Coronary artery (tissue), 2 donors: ENCODE results near the gene MAPKAPK2.

ENCODE experiments used
- DNase-seq: peaks from one replicate; pipeline ENCODE4 v3.0.0-alpha.2; 2017; ENCODE audit warnings: low spot score
- H3K27ac ChIP-seq, 2 donors: fragments of 200-600 bp; sonication (generic); one replicate each; pipeline ENCODE4 v1.5.1; 2016 to 2019
- H3K4me3 ChIP-seq: fragments of 200-600 bp; sonication (generic); 2 replicates; pipeline ENCODE4 v1.5.1; 2016; ENCODE audit warnings: mild to moderate bottlenecking, moderate library complexity
- TF ChIP-seq, protein P1 (sequence below): fragments of 200-600 bp; sonication (generic); IDR thresholded peaks from one replicate; pipeline ENCODE4 v1.5.1; 2019; ENCODE audit warnings: antibody characterized with exemption

Gene MAPKAPK2

GRCh38 chr1:206666954-206667665 is 17.6 kb upstream of the MAPKAPK2 start:
- TF ChIP-seq, protein P1, sequence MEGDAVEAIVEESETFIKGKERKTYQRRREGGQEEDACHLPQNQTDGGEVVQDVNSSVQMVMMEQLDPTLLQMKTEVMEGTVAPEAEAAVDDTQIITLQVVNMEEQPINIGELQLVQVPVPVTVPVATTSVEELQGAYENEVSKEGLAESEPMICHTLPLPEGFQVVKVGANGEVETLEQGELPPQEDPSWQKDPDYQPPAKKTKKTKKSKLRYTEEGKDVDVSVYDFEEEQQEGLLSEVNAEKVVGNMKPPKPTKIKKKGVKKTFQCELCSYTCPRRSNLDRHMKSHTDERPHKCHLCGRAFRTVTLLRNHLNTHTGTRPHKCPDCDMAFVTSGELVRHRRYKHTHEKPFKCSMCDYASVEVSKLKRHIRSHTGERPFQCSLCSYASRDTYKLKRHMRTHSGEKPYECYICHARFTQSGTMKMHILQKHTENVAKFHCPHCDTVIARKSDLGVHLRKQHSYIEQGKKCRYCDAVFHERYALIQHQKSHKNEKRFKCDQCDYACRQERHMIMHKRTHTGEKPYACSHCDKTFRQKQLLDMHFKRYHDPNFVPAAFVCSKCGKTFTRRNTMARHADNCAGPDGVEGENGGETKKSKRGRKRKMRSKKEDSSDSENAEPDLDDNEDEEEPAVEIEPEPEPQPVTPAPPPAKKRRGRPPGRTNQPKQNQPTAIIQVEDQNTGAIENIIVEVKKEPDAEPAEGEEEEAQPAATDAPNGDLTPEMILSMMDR: no peak
- no peak for DNase-seq
- no peak overlapping the region for H3K27ac ChIP-seq
- H3K4me3 ChIP-seq: no peak overlapping the region

GRCh38 chr1:206668351-206668750 is 16.4 kb upstream of the MAPKAPK2 start:
- no peak overlapping the region for H3K4me3 ChIP-seq
- DNase-seq: no peak
- H3K27ac ChIP-seq: no peak overlapping the region
- TF ChIP-seq, protein P1: no peak

GRCh38 chr1:206668874-206669410 is 15.8 kb upstream of the MAPKAPK2 start:
- TF ChIP-seq, protein P1: no peak
- no peak overlapping the region for H3K4me3 ChIP-seq
- H3K27ac ChIP-seq: no peak overlapping the region
- no peak for DNase-seq

GRCh38 chr1:206672011-206672688 is 12.6 kb upstream of the MAPKAPK2 start:
- TF ChIP-seq, protein P1: no peak
- no peak for DNase-seq
- Histone ChIP-seq H3K4me3 (no peak overlapping the region), H3K27ac (peak overlapping the region; percentile 55 to 78)

GRCh38 chr1:206672844-206673758 is 11.6 kb upstream of the MAPKAPK2 start:
- peak overlapping the region; percentile 55 to 78 for H3K27ac ChIP-seq
- TF ChIP-seq, protein P1: no peak
- H3K4me3 ChIP-seq: no peak overlapping the region
- DNase-seq: no peak

- DNase-seq: no peak
- H3K4me3 ChIP-seq: no peak overlapping the region
- TF ChIP-seq, protein P1: no peak
- H3K27ac ChIP-seq: peak overlapping the region; percentile 78 to 80
Measured at GRCh38 chr1:206674236-206674635, 10.5 kb upstream of the MAPKAPK2 start.
